ACC112 (cell line): ENCODE measurements around the gene FEM1A.
"Not testable (repeated sequence)": the region's sequence is repeated elsewhere in the genome, so short reads cannot be mapped to it uniquely, and the experiment has no call there.

ENCODE experiments used
- H2AFZ ChIP-seq: fragments of 200-600 bp; sonication (generic); one replicate; pipeline ENCODE4 v1.6.0; 2017; ENCODE audit warnings: antibody characterized with exemption, low read length; ENCODE audit not compliant: unreplicated experiment
- H3K27ac ChIP-seq: fragments of 200-600 bp; sonication (generic); 2 replicates; pipeline ENCODE4 v1.5.1; 2014; ENCODE audit warnings: low read depth, mild to moderate bottlenecking, antibody characterized with exemption, low read length, moderate library complexity
- H3K27me3 ChIP-seq: fragments of 200-600 bp; sonication (generic); 2 replicates; pipeline ENCODE4 v1.6.1; 2014; ENCODE audit warnings: mild to moderate bottlenecking, antibody characterized with exemption, low read length, moderate library complexity, mixed read lengths; ENCODE audit not compliant: insufficient read depth
- H3K36me3 ChIP-seq: fragments of 200-600 bp; sonication (generic); 2 replicates; pipeline ENCODE4 v1.6.1; 2016; ENCODE audit warnings: mild to moderate bottlenecking, antibody characterized with exemption, low read length, moderate library complexity, mixed read lengths; ENCODE audit not compliant: insufficient read depth
- H3K4me1 ChIP-seq: fragments of 200-600 bp; sonication (generic); one replicate; pipeline ENCODE4 v1.6.1; 2016; ENCODE audit warnings: low read length, mixed read lengths; ENCODE audit not compliant: insufficient read depth, unreplicated experiment, control insufficient read depth
- H3K4me3 ChIP-seq: fragments of 200-600 bp; sonication (generic); 2 replicates; pipeline ENCODE4 v1.5.1; 2014; ENCODE audit warnings: mild to moderate bottlenecking, low read depth, low read length
- H3K79me2 ChIP-seq: fragments of 200-600 bp; sonication (generic); one replicate; pipeline ENCODE4 v1.6.0; 2016; ENCODE audit warnings: low read length; ENCODE audit not compliant: control insufficient read depth, unreplicated experiment, insufficient read depth

The FEM1A gene

DNA sequence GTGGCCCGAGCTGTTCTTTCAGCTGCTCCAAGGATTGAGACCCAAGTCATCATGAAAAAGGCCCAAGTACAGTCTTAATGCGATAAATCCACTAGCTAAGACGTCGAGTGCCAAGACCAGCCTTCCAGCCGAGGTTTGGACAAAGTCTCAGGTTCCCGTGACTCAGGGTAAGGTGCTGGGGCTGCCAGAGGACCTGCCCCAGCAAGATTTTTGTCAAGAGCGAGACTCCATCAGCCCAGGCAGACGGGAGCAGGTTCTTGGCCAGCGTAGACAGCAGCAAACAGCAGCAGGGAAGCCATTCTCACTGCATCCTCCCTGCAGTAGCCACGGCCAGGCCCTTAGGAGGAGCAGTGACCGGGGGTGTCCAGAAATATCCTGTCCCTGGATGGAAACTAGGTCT, 3.4 kb downstream of the FEM1A start:
- H3K27ac ChIP-seq: no peak overlapping the region
- H3K79me2 ChIP-seq: peaks cover 33% of the 10 kb centered on the region

DNA sequence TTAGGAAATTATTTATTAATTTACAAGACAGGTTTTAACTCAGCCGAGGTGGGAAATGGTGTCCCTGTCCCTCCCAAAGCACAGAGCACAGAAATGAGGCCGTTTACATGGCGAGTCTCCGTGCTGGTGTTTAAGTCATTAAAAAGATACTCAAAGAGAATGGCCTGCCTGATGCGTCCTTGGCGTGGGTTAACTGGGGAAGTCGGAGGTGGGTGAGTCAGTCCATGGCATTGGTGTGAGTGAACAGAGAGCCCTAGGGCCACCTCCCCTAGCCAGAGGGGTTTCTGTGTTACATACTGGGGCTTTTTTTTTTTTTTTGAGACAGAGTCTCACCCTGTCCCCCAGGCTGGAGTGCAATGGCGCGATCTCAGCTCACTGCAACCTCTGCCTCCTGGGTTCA, 3.9 kb downstream of the FEM1A start:
- Histone ChIP-seq H3K27ac (no peak overlapping the region), H3K4me3 (no peak overlapping the region), H3K4me1 (no peaks in the 10 kb centered on the region), H3K36me3 (peaks cover 2% of the 10 kb centered on the region; the same call in 1 of the 2 replicates), H2AFZ (no peak overlapping the region), H3K27me3 (no peaks in the 10 kb centered on the region), H3K79me2 (peaks cover 33% of the 10 kb centered on the region)

More for the DNA sequence above, 3.4 kb downstream of the FEM1A start:
- no peak overlapping the region for H2AFZ ChIP-seq
- H3K36me3 ChIP-seq: peaks cover 2% of the 10 kb centered on the region; the same call in 1 of the 2 replicates
- no peak overlapping the region for H3K4me3 ChIP-seq
- no peaks in the 10 kb centered on the region for H3K4me1 ChIP-seq
- no peaks in the 10 kb centered on the region for H3K27me3 ChIP-seq

DNA sequence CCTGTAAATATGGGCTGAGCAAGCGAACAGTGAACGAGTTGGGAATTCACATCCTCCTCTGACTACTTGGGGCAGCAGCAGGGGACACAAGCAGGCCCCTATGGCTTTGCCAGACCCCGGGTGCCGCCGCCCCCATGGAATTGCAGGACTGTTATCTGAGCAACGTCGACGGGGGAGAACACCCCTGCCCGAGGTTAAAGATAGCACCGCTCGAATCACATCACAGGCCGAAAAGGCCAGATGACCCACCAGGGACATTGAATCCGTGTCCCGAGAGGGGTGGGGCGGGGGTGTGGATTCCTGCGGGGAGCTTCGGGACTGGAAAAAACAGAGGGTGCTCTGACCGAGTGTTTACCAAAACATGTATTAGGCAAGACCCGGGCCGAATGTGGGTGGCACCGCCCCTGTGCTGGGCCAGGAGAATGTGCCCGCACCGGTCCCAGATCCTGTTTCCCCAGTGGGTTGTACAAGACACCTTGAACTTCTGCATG, 9.1 kb downstream of the FEM1A start:
- no peaks in the 10 kb centered on the region for H3K27me3 ChIP-seq
- H3K27ac ChIP-seq: no peak overlapping the region
- no peak overlapping the region for H3K4me3 ChIP-seq
- H3K79me2 ChIP-seq: peaks cover 4% of the 10 kb centered on the region
- H2AFZ ChIP-seq: no peak overlapping the region
- H3K4me1 ChIP-seq: no peaks in the 10 kb centered on the region
- H3K36me3 ChIP-seq: no peaks in the 10 kb centered on the region

DNA sequence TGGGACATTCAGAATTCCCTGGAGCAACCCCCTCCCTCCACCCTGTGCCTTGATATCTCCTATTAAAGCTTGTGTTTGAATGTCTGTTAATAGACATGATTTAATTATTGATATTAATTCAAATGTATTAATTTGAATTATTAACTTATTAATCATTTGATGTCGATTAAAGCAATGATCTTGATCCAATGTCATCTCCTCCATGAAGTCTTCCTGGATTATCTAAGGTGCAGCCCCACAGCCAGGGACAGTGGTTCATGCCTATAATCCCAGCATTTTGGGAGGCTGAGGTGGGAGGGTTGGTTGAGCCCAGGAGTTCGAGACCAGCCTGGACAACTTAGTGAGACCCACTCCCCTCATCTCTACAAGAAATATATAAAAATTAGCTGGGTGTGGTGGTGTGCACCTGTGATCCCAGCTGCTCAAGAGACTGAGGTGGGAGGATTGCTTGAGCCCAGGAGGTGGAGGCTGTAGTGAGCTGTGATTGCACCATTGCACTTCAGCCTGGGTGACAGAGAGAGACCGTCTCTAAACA, 9.6 kb downstream of the FEM1A start:
- H3K4me1 ChIP-seq: no peaks in the 10 kb centered on the region
- no peak overlapping the region for H3K4me3 ChIP-seq
- H3K36me3 ChIP-seq: no peaks in the 10 kb centered on the region
- H3K79me2 ChIP-seq: peaks cover 4% of the 10 kb centered on the region
- H3K27ac ChIP-seq: no peak overlapping the region
- no peak overlapping the region for H2AFZ ChIP-seq
- no peaks in the 10 kb centered on the region for H3K27me3 ChIP-seq

DNA sequence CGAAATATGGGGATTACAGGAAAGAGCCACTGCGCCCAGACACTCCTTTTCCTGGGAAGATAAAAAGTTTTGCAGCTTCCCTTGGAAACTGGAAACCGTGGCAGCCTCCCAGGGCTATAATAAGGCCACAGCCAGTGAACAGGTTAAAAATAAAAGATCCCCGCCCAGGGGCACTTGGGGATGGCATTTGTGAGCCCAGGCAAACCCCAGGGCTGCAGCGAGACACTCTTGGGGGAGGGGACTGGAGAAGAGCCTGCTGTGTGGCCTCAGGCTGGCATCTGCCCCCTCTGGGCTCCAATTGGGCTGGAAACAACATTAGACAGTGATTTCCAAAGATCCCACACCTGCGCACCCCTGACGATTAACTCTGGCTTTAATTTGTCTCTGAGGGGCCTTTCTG, 11.2 kb downstream of the FEM1A start:
- Histone ChIP-seq H3K36me3 (no peaks in the 10 kb centered on the region), H3K4me3 (no peak overlapping the region), H3K79me2 (no peaks in the 10 kb centered on the region), H3K27ac (no peak overlapping the region), H2AFZ (no peak overlapping the region), H3K27me3 (no peaks in the 10 kb centered on the region), H3K4me1 (no peaks in the 10 kb centered on the region)

DNA sequence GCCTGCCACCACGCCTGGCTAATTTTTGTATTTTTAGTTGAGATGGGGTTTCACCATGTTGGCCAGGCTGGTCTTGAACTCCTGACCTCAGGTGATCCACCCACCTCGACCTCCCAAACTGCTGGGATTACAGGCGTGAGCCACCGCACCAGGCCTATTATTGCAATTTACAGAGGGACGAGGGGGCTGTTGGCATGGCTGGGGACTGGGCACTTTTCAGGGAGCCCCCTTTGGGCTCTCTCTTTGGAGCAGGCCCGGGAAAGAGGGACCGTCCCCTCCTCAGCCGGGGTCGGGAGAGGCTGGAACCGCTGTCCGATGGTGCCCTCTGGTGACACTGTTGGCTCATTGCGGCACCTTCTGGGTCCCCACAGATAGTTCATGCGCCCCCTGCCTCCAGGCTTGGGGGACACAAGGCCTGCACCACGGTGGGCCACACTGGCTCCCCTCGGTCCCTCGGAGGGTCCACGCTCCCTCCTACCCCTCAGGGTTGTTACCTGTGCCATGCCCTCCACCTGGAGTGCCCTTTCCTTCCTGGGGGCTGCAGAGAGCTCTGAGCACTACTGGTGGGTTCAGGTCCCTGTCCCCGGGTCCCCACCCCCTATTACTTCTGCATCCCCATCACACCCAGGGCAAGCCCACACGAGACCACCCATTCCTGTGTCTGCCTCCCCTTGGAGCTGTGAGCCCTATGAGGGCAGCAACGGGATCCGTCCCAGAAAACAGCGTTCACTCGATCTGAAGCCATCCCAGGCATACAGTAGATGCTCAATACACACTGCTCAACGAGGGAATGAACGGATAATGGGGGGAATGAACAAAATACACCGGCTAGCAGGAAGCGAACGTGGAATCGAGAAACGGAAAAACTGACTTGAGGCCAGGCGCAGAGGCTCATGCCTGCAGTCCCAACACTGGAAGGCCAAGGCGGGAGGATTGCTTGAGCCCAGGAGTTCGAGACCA, 12.5 kb downstream of the FEM1A start:
- H3K79me2 ChIP-seq: no peaks in the 10 kb centered on the region
- no peak overlapping the region for H3K27ac ChIP-seq
- H3K4me1 ChIP-seq: no peaks in the 10 kb centered on the region
- no peaks in the 10 kb centered on the region for H3K36me3 ChIP-seq
- no peaks in the 10 kb centered on the region for H3K27me3 ChIP-seq
- H2AFZ ChIP-seq: no peak overlapping the region
- H3K4me3 ChIP-seq: no peak overlapping the region

DNA sequence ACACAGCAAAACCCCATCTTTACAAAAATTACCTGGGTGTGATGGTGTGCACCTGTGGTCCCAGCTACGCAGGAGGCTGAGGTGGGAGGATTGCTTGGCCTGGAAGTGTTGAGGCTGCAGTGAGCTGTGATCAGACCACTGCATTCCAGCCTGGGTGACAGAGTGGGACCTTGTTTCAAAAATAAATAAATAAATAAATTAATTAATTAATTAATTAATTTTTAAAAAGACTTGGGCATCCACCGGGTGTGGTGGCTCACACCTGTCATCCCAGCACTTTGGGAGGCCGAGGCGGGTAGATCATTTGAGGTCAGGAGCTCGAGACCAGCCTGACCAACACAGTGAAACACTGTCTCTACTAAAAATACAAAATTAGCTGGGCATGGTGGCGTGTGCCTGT, 13.6 kb downstream of the FEM1A start:
- not testable (repeated sequence) for H3K79me2 ChIP-seq, H3K27ac ChIP-seq, H3K36me3 ChIP-seq, H2AFZ ChIP-seq, H3K4me1 ChIP-seq, H3K4me3 ChIP-seq, H3K27me3 ChIP-seq

DNA sequence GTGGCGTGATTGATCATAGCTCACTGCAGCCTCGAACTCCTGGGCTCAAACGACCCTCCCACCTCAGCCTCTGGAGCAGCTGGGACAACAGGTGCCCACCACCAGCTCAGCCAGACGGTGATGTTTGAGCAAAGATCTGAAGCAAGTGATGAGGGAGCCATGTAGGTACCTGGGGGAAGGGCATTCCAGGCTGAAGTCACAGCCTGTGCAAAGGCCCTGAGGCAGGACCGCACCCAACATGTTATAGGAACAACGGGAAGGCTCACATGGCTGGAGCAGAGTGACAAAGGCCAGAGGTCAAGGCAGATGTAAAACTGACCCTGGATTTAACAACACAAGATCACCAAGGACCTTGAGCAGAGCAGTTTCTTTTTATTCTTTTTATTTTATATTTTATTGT, 14.8 kb downstream of the FEM1A start:
- Histone ChIP-seq H3K4me3 (no peak overlapping the region), H3K27ac (no peak overlapping the region), H3K36me3 (no peaks in the 10 kb centered on the region), H3K79me2 (no peaks in the 10 kb centered on the region), H3K4me1 (no peaks in the 10 kb centered on the region), H2AFZ (no peak overlapping the region), H3K27me3 (no peaks in the 10 kb centered on the region)

DNA sequence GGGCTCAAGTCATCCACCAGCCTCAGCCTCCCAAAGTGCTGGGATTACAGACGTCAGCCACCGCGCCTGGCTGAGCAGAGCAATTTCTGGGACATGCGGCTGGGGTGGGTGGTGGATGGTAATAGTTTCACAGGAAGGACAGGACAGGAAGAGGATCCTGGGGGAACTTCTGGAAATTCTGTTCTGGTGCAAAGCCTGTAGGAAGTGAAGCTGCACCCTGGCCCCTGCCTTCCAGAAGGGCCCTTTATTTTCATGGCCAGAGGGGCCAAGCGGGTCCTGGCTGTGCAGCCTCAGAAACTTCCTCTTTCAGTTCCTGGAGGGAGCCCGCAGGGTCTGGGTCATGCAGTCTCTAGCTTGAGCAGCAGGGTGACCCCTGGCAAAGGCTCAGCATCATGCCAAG, 15.7 kb downstream of the FEM1A start:
- no peaks in the 10 kb centered on the region for H3K27me3 ChIP-seq
- H3K4me1 ChIP-seq: no peaks in the 10 kb centered on the region
- no peak overlapping the region for H3K4me3 ChIP-seq
- no peaks in the 10 kb centered on the region for H3K36me3 ChIP-seq
- no peak overlapping the region for H2AFZ ChIP-seq
- H3K79me2 ChIP-seq: no peaks in the 10 kb centered on the region
- H3K27ac ChIP-seq: no peak overlapping the region

DNA sequence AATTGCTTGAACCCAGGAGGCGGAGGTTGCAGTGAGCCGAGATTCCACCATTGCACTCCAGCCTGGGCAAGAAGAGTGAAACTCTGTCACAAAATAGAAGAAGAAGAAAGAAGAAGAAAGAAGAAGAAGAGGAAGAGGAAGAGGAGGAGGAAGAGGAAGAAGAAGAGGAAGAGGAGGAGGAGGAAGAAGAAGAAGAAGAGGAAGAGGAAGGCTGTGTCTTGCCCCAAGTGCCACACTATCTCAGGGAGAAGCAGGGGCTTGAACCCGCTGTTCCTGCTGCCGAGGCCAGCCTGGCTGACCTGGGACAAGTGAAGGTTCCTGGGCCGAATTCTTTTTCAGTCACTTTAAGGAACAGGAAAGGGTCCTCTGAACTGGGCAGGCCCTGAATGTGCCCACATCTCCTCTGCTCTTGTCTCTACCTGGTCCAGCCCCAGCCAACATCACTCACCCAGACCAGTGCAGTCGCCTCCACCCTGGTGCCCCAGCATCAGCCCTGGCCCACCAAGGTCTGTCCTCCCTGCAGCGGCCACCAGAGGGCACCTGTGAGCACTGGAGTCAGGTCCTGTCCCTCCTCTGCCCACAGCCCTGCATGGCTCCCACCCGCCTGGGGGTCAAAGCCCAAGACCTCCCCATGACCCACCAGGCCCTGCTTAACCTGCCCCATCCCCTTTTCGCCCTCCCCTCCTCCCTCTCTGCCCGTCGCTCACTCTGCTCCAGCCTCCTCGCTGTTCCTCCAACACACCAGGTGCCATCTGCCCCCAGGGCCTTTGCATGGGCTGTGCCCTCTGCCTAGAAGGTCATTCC, 20.0 kb downstream of the FEM1A start:
- H3K4me1 ChIP-seq: peaks cover 3% of the 10 kb centered on the region
- no peaks in the 10 kb centered on the region for H3K27me3 ChIP-seq
- no peaks in the 10 kb centered on the region; the same call in 1 of the 2 replicates for H3K36me3 ChIP-seq
- no peaks in the 10 kb centered on the region for H3K79me2 ChIP-seq
- no peak overlapping the region for H2AFZ ChIP-seq
- peak overlapping the region; percentile 95 for H3K27ac ChIP-seq
- no peak overlapping the region for H3K4me3 ChIP-seq
